HEK293 (cell line): ENCODE measurements around the gene GGN.
A peak's percentile ranks its signal among the peaks of the same experiment; 100 is the strongest.

Experiments
- GFI1B ChIP-seq: fragments of 450-650 bp; formaldehyde crosslinking; IDR thresholded peaks from 2 replicates; pipeline ENCODE4 v1.5.1; 2016; ENCODE audit warnings: missing biosample characterization, missing genetic modification characterization
- KLF1 ChIP-seq: fragments of 450-650 bp; formaldehyde crosslinking; IDR thresholded peaks from 2 replicates; pipeline ENCODE4 v1.5.1; 2016; ENCODE audit warnings: missing biosample characterization, missing genetic modification characterization
- KLF9 ChIP-seq: fragments of 450-650 bp; formaldehyde crosslinking; IDR thresholded peaks from 2 replicates; pipeline ENCODE4 v1.5.1; 2016; ENCODE audit warnings: missing biosample characterization, missing genetic modification characterization, low read depth
- OSR2 ChIP-seq: fragments of 450-650 bp; formaldehyde crosslinking; IDR thresholded peaks from 2 replicates; pipeline ENCODE4 v1.5.1; 2016; ENCODE audit warnings: missing biosample characterization, missing genetic modification characterization
- SP2 ChIP-seq: fragments of 450-650 bp; formaldehyde crosslinking; IDR thresholded peaks from 2 replicates; pipeline ENCODE4 v1.5.1; 2016; ENCODE audit warnings: missing biosample characterization, missing genetic modification characterization
- YY1 ChIP-seq: fragments of 450-650 bp; formaldehyde crosslinking; IDR thresholded peaks from 2 replicates; pipeline ENCODE4 v1.5.1; 2018; ENCODE audit warnings: missing biosample characterization, missing genetic modification characterization
- YY2 ChIP-seq: fragments of 450-650 bp; formaldehyde crosslinking; IDR thresholded peaks from 2 replicates; pipeline ENCODE4 v1.5.1; 2016; ENCODE audit warnings: missing biosample characterization, missing genetic modification characterization
- ZBTB17 ChIP-seq: fragments of 450-650 bp; formaldehyde crosslinking; IDR thresholded peaks from 2 replicates; pipeline ENCODE4 v1.5.1; 2016; ENCODE audit warnings: missing biosample characterization, missing genetic modification characterization
- ZFHX2 ChIP-seq: fragments of 450-650 bp; formaldehyde crosslinking; conservative IDR thresholded peaks from 2 replicates; pipeline ENCODE4 v1.5.1; 2016; ENCODE audit warnings: missing biosample characterization, missing genetic modification characterization
- ZNF112 ChIP-seq: fragments of 450-650 bp; formaldehyde crosslinking; IDR thresholded peaks from 2 replicates; pipeline ENCODE4 v1.5.0; 2017; ENCODE audit warnings: missing biosample characterization, missing genetic modification characterization
- ZNF2 ChIP-seq: fragments of 450-650 bp; formaldehyde crosslinking; IDR thresholded peaks from 2 replicates; pipeline ENCODE4 v1.5.1; 2016; ENCODE audit warnings: missing biosample characterization, missing genetic modification characterization
- ZNF221 ChIP-seq: fragments of 450-650 bp; formaldehyde crosslinking; IDR thresholded peaks from 2 replicates; pipeline ENCODE4 v1.5.1; 2017; ENCODE audit warnings: missing biosample characterization, missing genetic modification characterization, borderline replicate concordance
- ZNF239 ChIP-seq: fragments of 450-650 bp; formaldehyde crosslinking; IDR thresholded peaks from 2 replicates; pipeline ENCODE4 v1.5.1; 2016; ENCODE audit warnings: missing biosample characterization, missing genetic modification characterization
- ZNF366 ChIP-seq: fragments of 450-650 bp; formaldehyde crosslinking; conservative IDR thresholded peaks from 2 replicates; pipeline ENCODE4 v1.5.1; 2016; ENCODE audit warnings: missing biosample characterization, missing genetic modification characterization
- ZNF394 ChIP-seq: fragments of 450-650 bp; formaldehyde crosslinking; IDR thresholded peaks from 2 replicates; pipeline ENCODE4 v1.5.1; 2016; ENCODE audit warnings: missing biosample characterization, missing genetic modification characterization, mild to moderate bottlenecking, moderate library complexity, borderline replicate concordance
- ZNF416 ChIP-seq: fragments of 450-650 bp; formaldehyde crosslinking; IDR thresholded peaks from 2 replicates; pipeline ENCODE4 v1.5.1; 2016; ENCODE audit warnings: missing biosample characterization, missing genetic modification characterization
- ZNF501 ChIP-seq: fragments of 450-650 bp; formaldehyde crosslinking; IDR thresholded peaks from 2 replicates; pipeline ENCODE4 v1.5.1; 2016; ENCODE audit warnings: missing biosample characterization, missing genetic modification characterization
- ZNF548 ChIP-seq: fragments of 450-650 bp; formaldehyde crosslinking; IDR thresholded peaks from 2 replicates; pipeline ENCODE4 v1.5.1; 2016; ENCODE audit warnings: missing biosample characterization, missing genetic modification characterization
- ZNF561 ChIP-seq: fragments of 450-650 bp; IDR thresholded peaks from 2 replicates; pipeline ENCODE4 v1.5.1; 2018; ENCODE audit warnings: missing biosample characterization, missing genetic modification characterization, borderline replicate concordance
- ZNF596 ChIP-seq: fragments of 450-650 bp; IDR thresholded peaks from 2 replicates; pipeline ENCODE4 v1.5.0; 2018; ENCODE audit warnings: missing biosample characterization, mild to moderate bottlenecking, missing genetic modification characterization, moderate library complexity
- ZNF623 ChIP-seq: fragments of 450-650 bp; formaldehyde crosslinking; IDR thresholded peaks from 2 replicates; pipeline ENCODE4 v1.5.1; 2016; ENCODE audit warnings: missing biosample characterization, missing genetic modification characterization
- ZNF654 ChIP-seq: fragments of 450-650 bp; formaldehyde crosslinking; IDR thresholded peaks from 2 replicates; pipeline ENCODE4 v1.5.1; 2016; ENCODE audit warnings: low read depth, missing biosample characterization, missing genetic modification characterization
- ZNF76 ChIP-seq: fragments of 450-650 bp; formaldehyde crosslinking; IDR thresholded peaks from 2 replicates; pipeline ENCODE4; 2016; ENCODE audit warnings: low read depth, missing biosample characterization, missing genetic modification characterization, borderline replicate concordance
- ZNF777 ChIP-seq: fragments of 450-650 bp; formaldehyde crosslinking; IDR thresholded peaks from 2 replicates; pipeline ENCODE4 v1.5.1; 2017; ENCODE audit warnings: missing biosample characterization, missing genetic modification characterization, borderline replicate concordance
- ZNF792 ChIP-seq: fragments of 450-650 bp; formaldehyde crosslinking; IDR thresholded peaks from 2 replicates; pipeline ENCODE4 v1.5.1; 2016; ENCODE audit warnings: missing biosample characterization, missing genetic modification characterization
- ZNF830 ChIP-seq: fragments of 450-650 bp; IDR thresholded peaks from 2 replicates; pipeline ENCODE4 v1.5.0; 2018; ENCODE audit warnings: missing biosample characterization, missing genetic modification characterization, low read depth, mild to moderate bottlenecking, moderate library complexity
- ZNF837 ChIP-seq: fragments of 450-650 bp; formaldehyde crosslinking; IDR thresholded peaks from 2 replicates; pipeline ENCODE4 v1.5.1; 2016; ENCODE audit warnings: missing biosample characterization, missing genetic modification characterization
- ZSCAN23 ChIP-seq: fragments of 450-650 bp; formaldehyde crosslinking; IDR thresholded peaks from 2 replicates; pipeline ENCODE4 v1.5.1; 2016; ENCODE audit warnings: missing biosample characterization, missing genetic modification characterization
- TF ChIP-seq, protein P1 (sequence below): fragments of 450-650 bp; formaldehyde crosslinking; IDR thresholded peaks from 2 replicates; pipeline ENCODE4 v1.5.1; 2017; ENCODE audit warnings: missing biosample characterization, mild to moderate bottlenecking, missing genetic modification characterization, moderate library complexity
- TF ChIP-seq, protein P2 (sequence below): fragments of 450-650 bp; formaldehyde crosslinking; IDR thresholded peaks from 2 replicates; pipeline ENCODE4 v1.5.1; 2016; ENCODE audit warnings: missing biosample characterization, missing genetic modification characterization
- TF ChIP-seq, protein P3 (sequence below): fragments of 450-650 bp; formaldehyde crosslinking; IDR thresholded peaks from 2 replicates; pipeline ENCODE4 v1.5.1; 2017; ENCODE audit warnings: missing biosample characterization, missing genetic modification characterization
- TF ChIP-seq, protein P4 (sequence below): fragments of 450-650 bp; formaldehyde crosslinking; IDR thresholded peaks from 2 replicates; pipeline ENCODE4 v1.5.1; 2016; ENCODE audit warnings: missing biosample characterization, missing genetic modification characterization

GGN gene

DNA sequence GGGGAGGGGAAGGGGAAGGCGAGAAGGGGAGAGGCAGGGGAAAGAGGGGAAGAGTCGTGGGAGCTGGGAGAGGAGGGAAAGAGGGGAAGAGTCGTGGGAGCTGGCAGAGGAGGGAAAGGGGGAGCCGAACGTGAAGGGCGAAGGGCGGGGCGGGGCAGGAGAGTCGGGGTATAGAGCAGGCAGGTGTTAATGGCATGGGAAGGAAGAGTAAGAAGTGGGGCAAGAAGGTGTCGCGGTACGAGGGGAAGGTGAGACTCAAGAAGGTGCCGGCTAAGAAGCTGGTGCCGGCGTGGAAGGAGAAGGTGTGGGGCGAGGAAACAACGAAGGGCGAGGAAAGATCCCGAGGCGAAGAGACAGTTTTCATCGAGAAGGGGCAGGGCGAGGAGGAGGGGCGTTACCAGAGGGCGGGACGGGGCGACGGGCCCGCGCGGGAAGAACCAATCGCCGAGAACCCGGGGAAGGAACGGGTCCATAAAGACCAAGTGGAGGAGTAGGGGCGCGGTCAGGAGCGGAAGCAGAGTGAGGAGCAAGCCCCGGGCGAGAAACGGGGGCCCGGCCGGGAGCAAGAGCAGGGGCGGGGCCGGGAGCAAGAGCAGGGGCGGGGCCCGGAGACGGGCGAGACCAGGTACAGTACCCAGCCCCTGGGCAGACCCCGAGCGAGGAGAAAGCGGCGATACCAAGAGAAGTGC, 51.7 kb downstream of the GGN start (continued):
- TF ChIP-seq GFI1B (tag by site-specific recombination) (no peak), ZNF2 (tag by site-specific recombination) (peak; percentile 49; the same call in 1 of the 2 replicates), KLF1 (tag by site-specific recombination) (no peak; the same call in 1 of the 2 replicates), KLF9 (tag by site-specific recombination) (no peak; the same call in 1 of the 2 replicates), ZNF221 (tag by site-specific recombination) (no peak), ZNF830 (tag by site-specific recombination) (no peak), ZNF837 (tag by site-specific recombination) (peak; percentile 83; the same call in 1 of the 2 replicates), ZNF112 (tag by site-specific recombination) (no peak), ZNF596 (tag by site-specific recombination) (no peak), OSR2 (tag by site-specific recombination) (peak; percentile 90), ZNF394 (no peak), ZNF792 (peak; percentile 92; the same call in 1 of the 2 replicates), ZNF561 (tag by site-specific recombination) (no peak), ZNF76 (tag by site-specific recombination) (peak; percentile 79), ZNF239 (peak; percentile 90; the same call in 1 of the 2 replicates), ZBTB17 (peak; percentile 94), SP2 (peak; percentile 90), ZNF548 (tag by site-specific recombination) (no peak; the same call in 1 of the 2 replicates), ZNF501 (tag by site-specific recombination) (peak; percentile 89), ZNF416 (tag by site-specific recombination) (no peak), ZNF623 (no peak), ZSCAN23 (tag by site-specific recombination) (no peak), ZNF654 (tag by site-specific recombination) (no peak), ZNF777 (tag by site-specific recombination) (peak; percentile 99), YY1 (tag by site-specific recombination) (no peak; the same call in 1 of the 2 replicates), ZNF366 (tag by site-specific recombination) (peak; percentile 99), YY2 (peak; percentile 72; the same call in 1 of the 2 replicates), ZFHX2 (tag by site-specific recombination) (peak; percentile 85)
- TF ChIP-seq, protein P1, sequence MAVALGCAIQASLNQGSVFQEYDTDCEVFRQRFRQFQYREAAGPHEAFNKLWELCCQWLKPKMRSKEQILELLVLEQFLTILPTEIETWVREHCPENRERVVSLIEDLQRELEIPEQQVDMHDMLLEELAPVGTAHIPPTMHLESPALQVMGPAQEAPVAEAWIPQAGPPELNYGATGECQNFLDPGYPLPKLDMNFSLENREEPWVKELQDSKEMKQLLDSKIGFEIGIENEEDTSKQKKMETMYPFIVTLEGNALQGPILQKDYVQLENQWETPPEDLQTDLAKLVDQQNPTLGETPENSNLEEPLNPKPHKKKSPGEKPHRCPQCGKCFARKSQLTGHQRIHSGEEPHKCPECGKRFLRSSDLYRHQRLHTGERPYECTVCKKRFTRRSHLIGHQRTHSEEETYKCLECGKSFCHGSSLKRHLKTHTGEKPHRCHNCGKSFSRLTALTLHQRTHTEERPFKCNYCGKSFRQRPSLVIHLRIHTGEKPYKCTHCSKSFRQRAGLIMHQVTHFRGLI (tag by site-specific recombination): no peak
- TF ChIP-seq, protein P2, sequence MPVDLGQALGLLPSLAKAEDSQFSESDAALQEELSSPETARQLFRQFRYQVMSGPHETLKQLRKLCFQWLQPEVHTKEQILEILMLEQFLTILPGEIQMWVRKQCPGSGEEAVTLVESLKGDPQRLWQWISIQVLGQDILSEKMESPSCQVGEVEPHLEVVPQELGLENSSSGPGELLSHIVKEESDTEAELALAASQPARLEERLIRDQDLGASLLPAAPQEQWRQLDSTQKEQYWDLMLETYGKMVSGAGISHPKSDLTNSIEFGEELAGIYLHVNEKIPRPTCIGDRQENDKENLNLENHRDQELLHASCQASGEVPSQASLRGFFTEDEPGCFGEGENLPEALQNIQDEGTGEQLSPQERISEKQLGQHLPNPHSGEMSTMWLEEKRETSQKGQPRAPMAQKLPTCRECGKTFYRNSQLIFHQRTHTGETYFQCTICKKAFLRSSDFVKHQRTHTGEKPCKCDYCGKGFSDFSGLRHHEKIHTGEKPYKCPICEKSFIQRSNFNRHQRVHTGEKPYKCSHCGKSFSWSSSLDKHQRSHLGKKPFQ (tag by site-specific recombination): no peak
- TF ChIP-seq, protein P3, sequence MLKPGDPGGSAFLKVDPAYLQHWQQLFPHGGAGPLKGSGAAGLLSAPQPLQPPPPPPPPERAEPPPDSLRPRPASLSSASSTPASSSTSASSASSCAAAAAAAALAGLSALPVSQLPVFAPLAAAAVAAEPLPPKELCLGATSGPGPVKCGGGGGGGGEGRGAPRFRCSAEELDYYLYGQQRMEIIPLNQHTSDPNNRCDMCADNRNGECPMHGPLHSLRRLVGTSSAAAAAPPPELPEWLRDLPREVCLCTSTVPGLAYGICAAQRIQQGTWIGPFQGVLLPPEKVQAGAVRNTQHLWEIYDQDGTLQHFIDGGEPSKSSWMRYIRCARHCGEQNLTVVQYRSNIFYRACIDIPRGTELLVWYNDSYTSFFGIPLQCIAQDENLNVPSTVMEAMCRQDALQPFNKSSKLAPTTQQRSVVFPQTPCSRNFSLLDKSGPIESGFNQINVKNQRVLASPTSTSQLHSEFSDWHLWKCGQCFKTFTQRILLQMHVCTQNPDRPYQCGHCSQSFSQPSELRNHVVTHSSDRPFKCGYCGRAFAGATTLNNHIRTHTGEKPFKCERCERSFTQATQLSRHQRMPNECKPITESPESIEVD (tag by site-specific recombination): no peak
- TF ChIP-seq, protein P4, sequence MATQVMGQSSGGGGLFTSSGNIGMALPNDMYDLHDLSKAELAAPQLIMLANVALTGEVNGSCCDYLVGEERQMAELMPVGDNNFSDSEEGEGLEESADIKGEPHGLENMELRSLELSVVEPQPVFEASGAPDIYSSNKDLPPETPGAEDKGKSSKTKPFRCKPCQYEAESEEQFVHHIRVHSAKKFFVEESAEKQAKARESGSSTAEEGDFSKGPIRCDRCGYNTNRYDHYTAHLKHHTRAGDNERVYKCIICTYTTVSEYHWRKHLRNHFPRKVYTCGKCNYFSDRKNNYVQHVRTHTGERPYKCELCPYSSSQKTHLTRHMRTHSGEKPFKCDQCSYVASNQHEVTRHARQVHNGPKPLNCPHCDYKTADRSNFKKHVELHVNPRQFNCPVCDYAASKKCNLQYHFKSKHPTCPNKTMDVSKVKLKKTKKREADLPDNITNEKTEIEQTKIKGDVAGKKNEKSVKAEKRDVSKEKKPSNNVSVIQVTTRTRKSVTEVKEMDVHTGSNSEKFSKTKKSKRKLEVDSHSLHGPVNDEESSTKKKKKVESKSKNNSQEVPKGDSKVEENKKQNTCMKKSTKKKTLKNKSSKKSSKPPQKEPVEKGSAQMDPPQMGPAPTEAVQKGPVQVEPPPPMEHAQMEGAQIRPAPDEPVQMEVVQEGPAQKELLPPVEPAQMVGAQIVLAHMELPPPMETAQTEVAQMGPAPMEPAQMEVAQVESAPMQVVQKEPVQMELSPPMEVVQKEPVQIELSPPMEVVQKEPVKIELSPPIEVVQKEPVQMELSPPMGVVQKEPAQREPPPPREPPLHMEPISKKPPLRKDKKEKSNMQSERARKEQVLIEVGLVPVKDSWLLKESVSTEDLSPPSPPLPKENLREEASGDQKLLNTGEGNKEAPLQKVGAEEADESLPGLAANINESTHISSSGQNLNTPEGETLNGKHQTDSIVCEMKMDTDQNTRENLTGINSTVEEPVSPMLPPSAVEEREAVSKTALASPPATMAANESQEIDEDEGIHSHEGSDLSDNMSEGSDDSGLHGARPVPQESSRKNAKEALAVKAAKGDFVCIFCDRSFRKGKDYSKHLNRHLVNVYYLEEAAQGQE (tag by site-specific recombination): peak; percentile 74
